Subcutaneous abdominal adipose tissue (tissue), 5 donors: ENCODE measurements around the gene CYBC1.

Experiments
- H3K27ac ChIP-seq: one replicate; pipeline ENCODE4 v1.7.0; 2013; ENCODE audit warnings: low read depth, mild to moderate bottlenecking, inconsistent platforms, low read length, moderate library complexity
- H3K27me3 ChIP-seq, 5 donors: one replicate each; pipeline ENCODE4 v1.7.0; 2013; ENCODE audit warnings: low read length in 5 of 5, inconsistent platforms in 1 of 5; ENCODE audit not compliant: control insufficient read depth in 5 of 5, insufficient read depth in 4 of 5
- H3K36me3 ChIP-seq, 5 donors: one replicate each; pipeline ENCODE4 v1.7.0; 2013; ENCODE audit warnings: low read length in 5 of 5; ENCODE audit not compliant: control insufficient read depth in 5 of 5, insufficient read depth in 5 of 5
- H3K4me1 ChIP-seq, 5 donors: one replicate each; pipeline ENCODE4 v1.7.0; 2013; ENCODE audit warnings: low read length in 5 of 5, mild to moderate bottlenecking in 3 of 5, moderate library complexity in 1 of 5; ENCODE audit not compliant: control insufficient read depth in 5 of 5, insufficient read depth in 5 of 5
- H3K4me3 ChIP-seq, 5 donors: one replicate each; pipeline ENCODE4 v1.7.0; 2013; ENCODE audit warnings: low read length in 5 of 5, low read depth in 1 of 5
- H3K9ac ChIP-seq, 5 donors: one replicate each; pipeline ENCODE4 v1.7.0; 2013; ENCODE audit warnings: low read length in 5 of 5, mild to moderate bottlenecking in 4 of 5, moderate library complexity in 3 of 5
- H3K9me3 ChIP-seq, 5 donors: one replicate each; pipeline ENCODE4 v1.7.0; 2013; ENCODE audit warnings: low read length in 5 of 5; ENCODE audit not compliant: control insufficient read depth in 5 of 5
- donor health status: healthy.
- donor health status: healthy.
- donor health status: healthy.
- donor health status: healthy.
- donor health status: healthy.

CYBC1 gene

DNA sequence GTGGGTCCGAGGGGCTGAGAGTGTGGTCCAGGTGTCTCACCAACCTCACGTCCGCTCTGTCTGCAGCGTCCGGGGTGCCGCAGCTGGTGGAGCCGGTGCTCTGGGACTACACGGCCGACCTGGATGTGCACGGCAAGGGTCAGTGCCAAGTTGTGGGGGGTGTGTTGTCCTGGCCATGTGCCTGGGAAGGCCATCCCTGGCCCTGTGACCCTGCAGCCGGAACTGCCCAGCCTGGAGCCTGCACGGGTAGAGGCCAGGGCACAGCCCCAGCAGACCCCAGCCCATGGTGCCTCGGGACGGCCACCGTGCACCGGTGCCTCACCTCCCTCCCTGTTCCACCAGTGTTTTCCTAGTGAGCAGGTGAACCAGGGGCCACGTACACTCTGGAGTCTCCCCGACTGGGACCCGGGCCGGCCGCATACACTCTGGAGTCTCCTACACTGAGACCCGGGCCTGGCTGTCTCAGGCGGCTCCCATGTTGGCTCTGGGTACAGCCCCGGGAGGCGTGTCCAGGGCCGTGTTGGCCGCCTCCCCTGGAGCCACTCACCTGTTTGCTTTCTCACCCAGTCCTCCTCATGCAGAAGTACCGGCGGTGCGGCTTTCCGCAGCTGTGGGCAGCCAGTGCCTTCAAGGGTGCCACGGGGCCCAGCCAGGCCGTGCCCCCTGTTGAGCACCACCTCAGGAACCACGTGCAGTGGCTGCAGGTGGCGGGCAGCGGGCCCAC is 13.8 kb downstream of the CYBC1 start:
- peaks cover 0 to 16% (median 5%) of the 10 kb centered on the region in 5 donors for H3K4me1 ChIP-seq
- no peaks in the 10 kb centered on the region for H3K9me3 ChIP-seq
- H3K27ac ChIP-seq = no peak overlapping the region
- H3K4me3 ChIP-seq = no peak overlapping the region
- H3K27me3 ChIP-seq = no peaks in the 10 kb centered on the region
- peaks cover 0 to 31% (median 26%) of the 10 kb centered on the region in 5 donors for H3K36me3 ChIP-seq
- H3K9ac ChIP-seq = no peak overlapping the region

DNA sequence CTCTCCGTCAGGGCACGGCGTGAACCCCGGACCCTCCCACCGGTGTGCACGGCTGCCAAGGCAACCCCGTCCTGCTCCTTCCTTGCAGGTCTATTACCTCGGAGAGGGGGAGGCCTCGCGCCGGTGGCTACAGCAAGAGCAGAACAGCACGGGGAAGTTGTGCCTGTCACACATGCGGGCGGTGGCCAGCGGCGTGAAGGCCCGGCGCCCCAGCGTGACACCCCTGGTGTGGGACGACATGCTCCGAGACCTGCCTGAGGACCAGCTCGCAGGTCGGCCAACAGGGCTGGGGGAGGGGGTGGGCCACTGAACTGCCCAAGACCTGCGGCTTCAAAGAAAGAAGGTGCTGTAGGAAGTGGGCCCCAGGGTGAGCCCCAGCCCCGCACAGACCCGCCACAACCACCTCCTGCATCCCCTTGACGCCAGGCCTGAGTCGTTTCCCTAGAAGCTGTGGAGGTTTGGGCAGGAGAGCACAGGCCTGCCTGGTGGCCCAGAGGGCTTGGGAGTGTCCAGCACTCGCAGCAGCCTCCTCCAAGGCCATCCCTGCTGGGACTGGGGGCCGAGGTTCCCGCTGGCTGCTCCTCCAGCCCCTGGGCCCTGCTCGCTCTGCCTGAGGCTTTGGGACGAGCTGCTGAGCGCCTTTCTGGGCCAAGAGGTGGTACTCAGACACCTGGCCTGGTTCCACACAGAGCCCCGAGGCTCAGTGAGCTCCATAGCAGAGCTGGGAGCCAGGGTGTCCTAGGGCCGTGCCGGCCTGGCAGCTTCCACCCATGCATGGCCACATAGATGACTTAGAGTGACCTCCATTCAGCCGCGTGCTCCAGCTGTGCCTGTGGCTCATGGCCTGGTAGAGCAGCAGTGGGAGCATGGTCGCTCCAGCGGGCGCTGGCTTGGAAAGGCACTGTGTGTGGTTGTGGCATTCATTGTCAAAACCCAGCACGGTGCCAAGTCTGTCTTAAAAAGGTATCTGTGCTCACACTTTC is 14.7 kb downstream of the CYBC1 start:
- Histone ChIP-seq H3K4me1 (peaks cover 0 to 11% (median 5%) of the 10 kb centered on the region in 5 donors), H3K4me3 (no peak overlapping the region), H3K27me3 (no peaks in the 10 kb centered on the region), H3K9ac (no peak overlapping the region), H3K27ac (no peak overlapping the region), H3K36me3 (peaks cover 0 to 30% (median 26%) of the 10 kb centered on the region in 5 donors), H3K9me3 (no peaks in the 10 kb centered on the region)

DNA sequence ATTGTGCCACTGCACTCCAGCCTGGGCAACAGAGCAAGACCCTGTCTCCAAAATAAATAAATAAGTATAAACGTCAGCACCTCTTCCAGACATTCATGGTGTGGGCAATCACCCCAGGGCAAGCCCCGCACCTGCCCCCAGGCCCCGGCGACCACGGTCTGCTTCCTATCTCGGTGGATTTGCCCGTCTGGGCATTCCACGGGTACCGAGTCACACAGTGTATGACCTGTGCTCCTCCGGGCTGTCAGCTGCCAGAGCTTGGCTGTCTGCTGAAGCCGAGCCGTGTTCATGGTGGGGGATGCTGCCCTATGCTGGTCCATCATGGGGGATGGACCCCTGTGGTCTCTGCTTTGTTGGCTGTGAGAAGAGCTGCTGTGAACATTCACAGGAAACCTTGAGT is 15.4 kb downstream of the CYBC1 start:
- no peak overlapping the region for H3K9ac ChIP-seq
- H3K27me3 ChIP-seq = no peaks in the 10 kb centered on the region
- H3K9me3 ChIP-seq = no peaks in the 10 kb centered on the region
- peaks cover 0 to 31% (median 26%) of the 10 kb centered on the region in 5 donors for H3K36me3 ChIP-seq
- no peak overlapping the region for H3K4me3 ChIP-seq
- H3K27ac ChIP-seq = no peak overlapping the region
- H3K4me1 ChIP-seq = peaks cover 0 to 7% (median 5%) of the 10 kb centered on the region in 5 donors

DNA sequence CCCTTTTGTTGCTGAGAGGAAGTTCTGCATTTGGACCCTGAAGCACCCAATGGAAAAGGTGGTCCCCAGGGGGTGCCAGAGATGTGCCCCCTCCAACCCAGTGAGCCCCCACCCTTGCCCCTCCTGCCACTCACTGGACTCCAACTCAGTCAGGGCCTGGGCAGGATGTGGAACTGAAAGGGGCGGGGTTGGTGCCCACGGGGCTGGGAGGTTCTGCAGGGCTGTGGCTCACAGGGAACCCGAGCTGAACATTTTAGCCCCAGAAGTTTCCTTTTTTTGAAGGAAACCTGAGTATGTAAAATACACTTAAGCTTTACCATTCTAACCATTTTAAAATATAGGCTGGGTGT is 16.4 kb downstream of the CYBC1 start:
- no peak overlapping the region for H3K9ac ChIP-seq
- H3K4me1 ChIP-seq = no peaks in the 10 kb centered on the region
- H3K36me3 ChIP-seq = peaks cover 0 to 40% (median 30%) of the 10 kb centered on the region in 5 donors
- H3K9me3 ChIP-seq = no peaks in the 10 kb centered on the region
- no peaks in the 10 kb centered on the region for H3K27me3 ChIP-seq
- no peak overlapping the region for H3K4me3 ChIP-seq
- no peak overlapping the region for H3K27ac ChIP-seq

DNA sequence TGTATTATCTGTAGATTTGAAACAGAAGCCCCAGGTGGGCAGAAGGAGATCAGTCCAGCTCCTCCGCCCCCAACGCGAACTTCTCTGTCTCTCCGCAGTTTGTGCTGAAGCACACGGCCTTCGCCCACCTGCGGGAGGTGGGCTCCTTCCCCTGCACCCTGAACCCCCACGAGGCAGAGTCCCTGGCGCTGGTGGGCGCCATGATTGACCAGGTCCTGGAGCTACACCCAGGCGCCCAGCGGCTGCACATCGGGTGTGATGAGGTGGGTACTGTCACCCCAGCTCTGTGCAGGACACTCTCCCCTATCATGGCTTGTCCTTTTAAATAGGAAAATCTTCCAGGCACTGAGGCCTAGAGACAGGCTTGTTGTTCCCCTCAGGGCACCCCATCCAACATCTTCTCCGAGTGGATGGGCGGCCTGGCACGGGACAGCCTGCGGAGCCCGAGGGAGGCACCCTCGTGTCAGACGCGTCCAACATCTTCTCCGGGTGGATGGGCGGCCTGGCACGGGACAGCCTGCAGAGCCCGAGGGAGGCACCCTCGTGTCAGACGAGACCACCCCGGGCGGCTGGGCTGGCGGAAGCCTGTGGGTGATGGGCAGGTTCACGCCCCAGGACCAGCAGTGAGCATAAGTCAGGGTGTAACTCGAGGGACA is 16.9 kb downstream of the CYBC1 start:
- Histone ChIP-seq H3K9me3 (no peaks in the 10 kb centered on the region), H3K27me3 (no peaks in the 10 kb centered on the region), H3K36me3 (peaks cover 0 to 41% (median 29%) of the 10 kb centered on the region in 5 donors), H3K4me1 (no peaks in the 10 kb centered on the region), H3K9ac (no peak overlapping the region), H3K4me3 (no peak overlapping the region), H3K27ac (no peak overlapping the region)

DNA sequence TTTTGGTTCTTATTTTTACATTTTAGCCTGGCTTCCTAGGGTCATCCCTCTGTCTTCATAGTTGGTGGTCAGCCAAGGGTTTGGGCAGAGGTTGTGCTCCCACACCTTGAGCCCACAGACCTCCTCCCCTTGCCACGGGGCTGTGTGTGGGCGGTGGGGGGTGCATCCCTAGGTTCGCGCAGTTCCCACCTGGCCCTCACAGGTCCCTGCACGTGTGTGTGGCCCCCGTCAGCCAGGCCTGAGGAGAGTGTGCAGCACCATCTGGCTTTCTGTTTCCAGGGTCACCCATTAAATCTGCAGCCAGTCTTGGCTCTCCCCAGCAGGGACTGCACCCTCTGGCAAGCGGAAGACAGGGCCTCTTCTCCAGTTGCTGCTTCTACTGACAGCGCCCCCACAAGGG is 18.5 kb downstream of the CYBC1 start:
- Histone ChIP-seq H3K9me3 (no peaks in the 10 kb centered on the region), H3K36me3 (peaks cover 0 to 39% (median 26%) of the 10 kb centered on the region in 5 donors), H3K27me3 (no peaks in the 10 kb centered on the region), H3K9ac (no peak overlapping the region), H3K4me1 (no peaks in the 10 kb centered on the region), H3K4me3 (no peak overlapping the region), H3K27ac (no peak overlapping the region)

DNA sequence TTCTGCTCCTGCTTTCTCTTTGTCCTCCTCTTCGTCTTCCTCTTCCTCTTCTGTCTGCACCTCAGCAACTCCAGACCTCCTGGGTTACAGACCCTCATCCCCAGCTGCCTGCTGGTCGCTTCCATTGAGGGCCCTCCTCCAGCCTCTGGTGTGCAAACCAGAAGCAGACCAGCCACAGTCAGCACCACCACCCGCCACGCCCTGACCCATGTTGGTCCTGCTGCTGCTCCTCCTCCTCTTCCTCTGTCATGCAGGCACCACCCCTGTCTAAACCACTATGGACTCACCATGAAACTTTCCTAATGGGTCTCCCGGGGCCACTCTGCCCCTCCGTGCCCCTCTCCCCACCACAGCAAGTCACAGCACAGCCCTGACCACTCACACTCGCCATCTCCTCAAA is 20.7 kb downstream of the CYBC1 start:
- Histone ChIP-seq H3K36me3 (peaks cover 0 to 20% (median 12%) of the 10 kb centered on the region in 5 donors), H3K4me1 (peaks cover 0 to 2% (median 1%) of the 10 kb centered on the region in 5 donors), H3K9ac (no peak overlapping the region), H3K27ac (no peak overlapping the region), H3K4me3 (no peak overlapping the region), H3K27me3 (no peaks in the 10 kb centered on the region), H3K9me3 (no peaks in the 10 kb centered on the region)

DNA sequence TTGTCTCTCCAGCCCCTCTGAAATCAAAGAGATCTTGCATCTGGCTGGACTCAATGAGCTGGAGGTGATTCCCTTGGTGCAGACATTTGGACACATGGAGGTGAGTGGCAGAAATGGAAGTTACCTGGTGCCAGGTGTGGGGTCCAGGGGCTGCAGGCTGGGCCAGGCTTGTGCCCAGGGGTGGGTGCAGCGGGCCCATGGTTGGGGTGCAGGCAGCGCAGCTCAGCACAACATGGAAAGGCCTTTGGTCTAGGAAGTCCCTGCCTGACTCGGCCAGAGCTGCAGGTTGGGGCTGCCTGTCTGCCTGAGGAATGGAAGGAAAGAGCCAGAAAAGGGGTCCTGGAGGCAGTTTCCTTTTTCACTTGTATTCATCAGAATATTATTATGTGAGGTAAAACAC is 22.0 kb downstream of the CYBC1 start:
- Histone ChIP-seq H3K27me3 (no peaks in the 10 kb centered on the region), H3K36me3 (peaks cover 0 to 13% (median 12%) of the 10 kb centered on the region in 5 donors), H3K9ac (no peak overlapping the region), H3K4me3 (no peak overlapping the region), H3K4me1 (peaks cover 2 to 13% (median 11%) of the 10 kb centered on the region in 5 donors), H3K9me3 (no peaks in the 10 kb centered on the region), H3K27ac (no peak overlapping the region)

DNA sequence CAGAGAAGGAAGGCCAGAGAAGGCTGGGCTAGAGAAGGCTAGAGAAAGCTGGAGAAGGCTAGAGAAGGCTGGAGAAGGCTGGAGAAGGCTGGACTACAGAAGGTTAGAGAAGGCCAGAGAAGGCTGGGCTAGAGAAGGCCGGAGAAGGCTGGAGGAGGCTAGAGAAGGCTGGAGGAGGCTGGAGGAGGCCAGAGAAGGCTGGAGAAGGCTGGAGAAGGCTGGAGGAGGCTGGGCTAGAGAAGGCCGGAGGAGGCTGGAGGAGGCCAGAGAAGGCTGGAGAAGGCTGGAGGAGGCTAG is 25.7 kb downstream of the CYBC1 start:
- peaks cover 0 to 11% (median 4%) of the 10 kb centered on the region in 5 donors for H3K36me3 ChIP-seq
- no peak overlapping the region for H3K27ac ChIP-seq

More for the DNA sequence above, 25.7 kb downstream of the CYBC1 start:
- Histone ChIP-seq H3K9ac (no peak overlapping the region), H3K4me3 (no peak overlapping the region), H3K9me3 (peaks cover 0 to 8% (median 7%) of the 10 kb centered on the region in 5 donors), H3K4me1 (peaks cover 2 to 13% (median 12%) of the 10 kb centered on the region in 5 donors), H3K27me3 (no peaks in the 10 kb centered on the region)
